ENCODE measurements around the gene HSD17B4. TPM values are rescaled to one million over a fixed set of nuclear protein-coding genes. Genes with fewer than 3 reads are reported as not detected.

Gene HSD17B4
- total RNA-seq, 1 experiment from 2014 or later: 142 TPM

GRCh38 chr5:119515192-119515591 lies 62.9 kb downstream of the HSD17B4 start:
- no peak for TF ChIP-seq EZH2phosphoT487 (IDR thresholded peaks at IDR 0.05; ENCODE audit: borderline replicate concordance)
- TF ChIP-seq RAD21 (IDR thresholded peaks at IDR 0.05; ENCODE audit: low read depth): no peak
- no peak for TF ChIP-seq CBX3 (IDR thresholded peaks at IDR 0.05; ENCODE audit: low read depth)
- TF ChIP-seq SRF (IDR thresholded peaks at IDR 0.05; ENCODE audit: low read depth): no peak
- no peak for TF ChIP-seq POLR2AphosphoS5 (IDR thresholded peaks at IDR 0.05; ENCODE audit: low read depth, low read length)
- no peak for TF ChIP-seq EGR1 (IDR thresholded peaks at IDR 0.05; ENCODE audit: low read depth)
- no peak for TF ChIP-seq ATF3 (IDR thresholded peaks at IDR 0.05)
- TF ChIP-seq CTCF (IDR thresholded peaks at IDR 0.05 in 2 of 3, conservative IDR thresholded peaks at IDR 0.05 in 1 of 3; ENCODE audit: borderline replicate concordance in 1 of 3, insufficient read depth in 1 of 3, low read depth in 2 of 3, low read length in 2 of 3): no peak
- no peak for TF ChIP-seq EZH2 (IDR thresholded peaks at IDR 0.05)
- TF ChIP-seq REST (IDR thresholded peaks at IDR 0.05; ENCODE audit: low read depth): no peak
- no peak for TF ChIP-seq ZFX (IDR thresholded peaks at IDR 0.05)
- no peak for TF ChIP-seq MAX (IDR thresholded peaks at IDR 0.05)
- TF ChIP-seq YY1 (IDR thresholded peaks at IDR 0.05; ENCODE audit: extremely low read depth, insufficient replicate concordance, low read depth, low read length): no peak
- no peak for TF ChIP-seq JUND (IDR thresholded peaks at IDR 0.05)
- TF ChIP-seq TCF7L2 (IDR thresholded peaks at IDR 0.05; ENCODE audit: borderline replicate concordance, extremely low read depth, insufficient read depth, insufficient read length): no peak
- TF ChIP-seq SP1 (IDR thresholded peaks at IDR 0.05; ENCODE audit: low read depth): no peak
- no peak for TF ChIP-seq FOSL1 (IDR thresholded peaks at IDR 0.05; ENCODE audit: low read depth)
- TF ChIP-seq CEBPB (IDR thresholded peaks at IDR 0.05; ENCODE audit: low read depth): no peak
- TF ChIP-seq ZNF274 (IDR thresholded peaks at IDR 0.05; ENCODE audit: low read depth, low read length): no peak
- TF ChIP-seq SIN3A (IDR thresholded peaks at IDR 0.05; ENCODE audit: low read depth): no peak

More at GRCh38 chr5:119515192-119515591, 62.9 kb downstream of the HSD17B4 start:
- no TSS peak for BruUV-seq (replicated peaks)
- Histone ChIP-seq H4K20me1 (ENCODE audit: insufficient read depth) (no peaks in the 10 kb centered on the region), H3K27me3 (ENCODE audit: insufficient read depth, low read length) (no peaks in the 10 kb centered on the region), H3K9me3 (ENCODE audit: control insufficient read depth in 1 of 2, insufficient read depth in 1 of 2, low read depth in 1 of 2, low read length in 2 of 2) (no peaks in the 10 kb centered on the region), H3K9me2 (ENCODE audit: insufficient read depth) (no peaks in the 10 kb centered on the region), H3K4me1 (ENCODE audit: control insufficient read depth in 1 of 2, insufficient read depth in 2 of 2, low read length in 2 of 2) (no peaks in the 10 kb centered on the region), H3K4me3 (replicated peaks in 1 of 2; ENCODE audit: low read depth in 1 of 2, low read length in 2 of 2) (no peak overlapping the region), H3K4me2 (ENCODE audit: low read length) (no peak overlapping the region), H3K27ac (ENCODE audit: low read depth, low read length) (no peak overlapping the region), H3K79me2 (ENCODE audit: insufficient read depth, low read length) (no peaks in the 10 kb centered on the region), H3K36me3 (ENCODE audit: control insufficient read depth in 1 of 2, insufficient read depth in 2 of 2, low read length in 2 of 2) (peaks cover 0 to 2% of the 10 kb centered on the region in 2 experiments; a peak in 1 of 4 replicates), H2AFZ (ENCODE audit: low read depth, low read length, poor library complexity, severe bottlenecking) (no peak overlapping the region), H3K9ac (ENCODE audit: low read length) (no peak overlapping the region)
- ATAC-seq (no peak), DNase-seq (ENCODE audit: low read depth, low spot score) (no peak)
- intact Hi-C loops (cut with micrococcal nuclease): no loop called here
- ChIA-PET RAD21 (ENCODE audit: low non-redundant PET in 1 of 2, low total read pairs in 2 of 2, uncharacterized antibody in 2 of 2, unreplicated experiment in 2 of 2) (no interaction called here), POLR2A (no interaction called here), CTCF (no interaction called here)

All from HCT116 (cell line).